NCI-H1417 treated with DMSO at 0.1 percent for 48 hours (cell line): ENCODE measurements around the gene UGT2B28.
"Not testable (repeated sequence)": the region's sequence is repeated elsewhere in the genome, so short reads cannot be mapped to it uniquely, and the experiment has no call there.

ENCODE experiments used
- DNase-seq: peaks from one replicate; lab custom pipeline; 2025; lab: John Stamatoyannopoulos, UW

Gene UGT2B28

DNA sequence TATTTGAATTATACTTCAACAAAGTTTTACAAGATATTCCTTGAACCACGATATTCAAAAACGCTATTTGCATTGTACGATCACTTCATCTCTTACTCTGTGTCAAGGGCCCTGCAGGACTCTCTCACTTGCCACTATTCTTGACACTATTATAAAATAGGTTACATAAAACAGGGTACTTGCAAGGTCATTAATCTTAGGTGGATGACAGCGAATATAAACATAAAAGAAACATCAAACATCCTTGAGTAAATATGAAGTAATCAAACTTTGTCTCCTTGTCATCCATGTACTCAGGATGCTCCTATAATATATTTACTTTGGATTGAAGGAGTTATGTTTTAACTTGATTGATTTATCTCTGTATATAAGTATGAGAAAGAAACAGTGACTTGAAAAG, at the start of gene UGT2B28:
Gene UGT2B28 (plus strand): TSS at position 395 of the 400 bp plus-strand sequence. CDS start 26 bp downstream, outside the sequence.
- not testable (repeated sequence) for DNase-seq

DNA sequence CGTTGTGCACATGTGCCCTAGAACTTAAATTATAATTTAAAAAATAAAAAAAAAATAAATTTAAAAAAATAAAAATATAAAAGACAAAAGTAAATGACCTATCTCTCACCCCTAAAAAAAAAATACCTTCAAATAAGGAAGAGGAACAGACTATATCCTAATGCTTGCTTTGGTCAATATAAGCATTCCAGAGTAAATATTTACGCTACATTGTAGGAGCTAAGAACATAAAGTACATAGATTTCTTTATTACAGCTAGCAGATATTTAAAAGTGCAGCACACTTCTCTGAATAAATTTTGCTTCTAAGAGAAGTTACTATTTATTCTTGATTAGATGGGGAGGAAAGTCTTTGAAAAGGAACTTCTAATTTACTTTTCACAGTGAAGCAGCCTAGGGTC, 41.2 kb upstream of the UGT2B28 start:
- DNase-seq = no peak

DNA sequence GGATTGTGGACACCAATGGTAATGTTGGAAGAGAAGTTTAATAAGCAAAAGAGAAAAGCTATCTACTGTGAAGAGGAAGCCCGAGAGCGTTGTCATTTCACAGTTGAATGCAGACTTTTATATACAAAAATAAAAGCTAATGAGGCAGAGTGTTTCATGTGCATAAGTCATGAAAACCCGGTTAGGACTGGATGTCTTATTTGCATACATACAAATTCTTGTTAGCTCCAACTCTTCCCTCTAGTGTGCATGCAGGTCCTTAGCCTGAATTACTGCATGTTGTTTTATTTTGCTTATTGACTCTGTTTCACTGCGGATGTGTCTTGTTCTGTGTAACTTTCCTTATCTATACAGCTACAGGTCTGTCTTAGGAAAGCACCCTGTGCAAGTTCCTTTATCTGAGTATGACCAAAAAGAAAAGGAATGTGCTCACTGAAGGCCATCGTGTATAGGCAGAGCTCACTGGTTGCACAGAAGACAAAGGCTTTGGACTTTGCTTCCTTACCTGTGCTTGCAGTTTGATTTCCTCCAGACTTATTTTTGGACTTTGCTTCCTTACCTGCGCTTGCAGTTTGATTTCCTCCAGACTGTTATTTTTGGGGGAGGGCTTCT, 40.6 kb upstream of the UGT2B28 start:
- no peak for DNase-seq

DNA sequence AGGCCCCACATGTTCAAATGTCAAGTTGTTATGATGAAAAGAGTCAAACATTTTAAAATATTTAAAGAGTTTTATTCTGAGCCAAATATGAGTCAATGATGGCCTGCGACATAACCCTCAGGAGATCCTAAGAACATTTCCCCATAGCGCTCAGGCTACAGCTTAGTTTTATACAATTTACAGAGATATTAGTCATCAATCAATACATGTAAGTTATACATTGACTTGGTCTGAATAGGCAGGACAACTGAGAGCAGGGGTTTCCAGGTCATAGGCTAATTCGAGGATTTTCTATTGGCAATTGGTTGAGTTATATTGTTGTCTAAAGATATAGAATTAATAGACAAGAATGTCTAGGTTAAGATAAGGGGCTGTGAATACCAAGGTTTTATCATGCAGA, 39.5 kb upstream of the UGT2B28 start:
- DNase-seq = not testable (repeated sequence)

DNA sequence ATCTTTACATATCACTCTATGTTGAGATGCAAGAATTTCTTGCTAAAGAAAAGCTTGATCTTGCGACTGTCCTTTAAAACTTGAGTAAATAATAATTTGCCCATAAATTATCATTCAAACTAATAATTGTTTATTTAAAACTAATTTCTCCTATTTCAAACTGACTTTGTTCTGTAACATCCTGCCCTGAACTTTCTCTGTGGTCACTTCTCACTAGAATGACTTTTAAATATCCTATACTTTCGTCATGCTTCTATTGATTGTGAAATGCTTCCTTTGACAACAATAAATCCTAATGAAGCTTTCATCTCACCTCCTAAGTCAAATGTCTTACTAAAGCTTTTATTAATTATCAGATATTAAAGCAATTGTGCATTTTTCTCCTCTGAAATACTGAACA, 38.5 kb upstream of the UGT2B28 start:
- DNase-seq = not testable (repeated sequence)

DNA sequence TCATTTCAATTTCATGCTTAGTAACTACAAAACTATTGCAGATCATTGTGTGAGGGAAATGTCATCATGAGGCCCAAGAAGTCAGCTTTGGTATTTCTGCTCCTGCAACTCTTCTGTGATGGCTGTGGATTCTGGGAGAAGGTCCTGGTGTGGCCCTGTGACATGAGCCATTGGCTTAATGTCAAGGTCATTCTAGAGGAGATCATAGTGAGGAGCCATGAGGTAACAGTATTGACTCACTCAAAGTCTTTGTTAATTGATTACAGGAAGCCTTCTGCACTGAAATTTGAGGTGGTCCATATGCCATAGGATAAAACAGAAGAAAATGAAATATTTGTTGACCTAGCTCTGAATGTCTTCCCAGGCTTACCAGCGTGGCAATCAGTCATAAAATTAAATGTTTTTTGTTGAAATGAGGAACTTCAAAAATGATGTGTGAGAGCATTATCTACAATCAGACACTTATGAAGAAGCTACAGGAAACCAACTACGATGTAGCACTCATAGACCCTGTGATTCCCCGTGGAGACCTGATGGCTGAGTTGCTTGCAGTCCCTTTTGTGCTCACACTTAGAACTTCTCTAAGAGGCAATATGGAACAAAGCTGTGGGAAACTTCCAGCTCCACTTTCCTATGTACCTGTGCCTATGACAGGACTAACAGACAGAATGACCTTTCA, 37.6 kb upstream of the UGT2B28 start:
- not testable (repeated sequence) for DNase-seq

DNA sequence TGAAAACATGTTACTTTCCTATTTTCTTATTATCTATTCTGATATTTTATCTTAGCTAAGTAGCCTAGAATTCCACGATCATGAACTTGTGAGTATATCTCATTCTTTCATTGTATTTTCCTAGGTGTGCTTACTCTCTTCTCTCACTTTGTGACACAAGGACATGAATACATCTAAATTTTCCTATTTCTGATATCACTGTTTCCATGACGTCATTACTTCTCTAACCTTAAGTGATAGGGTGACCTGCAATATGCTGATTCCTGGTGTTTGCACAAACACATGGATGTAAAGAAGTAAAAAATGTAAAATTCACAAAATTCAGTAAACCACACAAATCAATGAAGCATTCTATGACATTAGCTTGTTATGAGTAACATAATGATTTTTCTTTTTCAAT, 29.4 kb upstream of the UGT2B28 start:
- DNase-seq = not testable (repeated sequence)

DNA sequence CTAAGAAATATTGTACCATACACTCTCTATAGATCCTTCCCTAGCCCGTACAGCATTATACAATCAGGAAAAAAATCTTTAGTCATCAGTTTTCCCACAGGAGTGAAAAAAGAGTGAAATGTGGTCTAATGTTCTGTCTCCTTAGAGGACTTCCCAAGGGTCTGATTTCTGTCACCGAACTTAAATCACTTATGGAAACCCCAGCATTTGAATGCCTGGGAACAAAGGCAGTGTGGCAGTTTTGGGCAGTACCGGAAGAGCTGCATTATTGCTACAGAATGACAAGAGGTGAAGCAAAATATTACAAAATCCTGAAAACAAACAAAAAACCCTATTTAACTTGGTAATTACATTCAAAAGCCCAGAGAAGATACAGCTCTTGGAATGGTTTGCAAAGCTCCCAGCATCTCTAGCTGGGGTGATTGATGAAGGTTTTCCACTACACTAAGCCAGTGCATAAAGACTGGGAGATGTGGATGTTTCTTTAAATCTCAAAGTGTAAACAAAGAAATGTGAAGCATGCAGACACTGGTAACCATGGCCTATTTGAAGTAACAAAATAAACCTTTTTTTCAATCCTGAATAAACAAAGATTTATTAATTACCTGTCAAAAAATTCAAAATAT, 27.0 kb upstream of the UGT2B28 start:
- DNase-seq = not testable (repeated sequence)

DNA sequence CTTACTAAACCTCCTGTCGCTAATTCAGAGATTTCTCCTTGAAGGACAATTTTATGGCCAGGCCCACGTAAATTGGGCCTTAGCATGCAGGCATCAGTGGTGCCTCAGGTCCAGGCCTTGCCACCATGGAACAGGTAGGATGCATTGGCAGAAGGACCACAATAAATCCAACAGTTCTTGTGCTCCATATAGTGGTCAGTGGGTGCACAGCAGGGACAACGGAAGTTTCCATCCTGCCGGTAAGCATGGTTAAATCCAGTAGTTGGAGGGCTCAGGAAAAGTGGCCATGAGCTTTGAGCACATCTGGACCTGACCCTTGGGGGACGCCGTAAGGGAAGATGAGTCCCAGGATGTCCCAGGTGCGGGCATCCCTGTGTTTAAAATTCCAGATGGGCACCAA, 11.7 kb upstream of the UGT2B28 start:
- not testable (repeated sequence) for DNase-seq

DNA sequence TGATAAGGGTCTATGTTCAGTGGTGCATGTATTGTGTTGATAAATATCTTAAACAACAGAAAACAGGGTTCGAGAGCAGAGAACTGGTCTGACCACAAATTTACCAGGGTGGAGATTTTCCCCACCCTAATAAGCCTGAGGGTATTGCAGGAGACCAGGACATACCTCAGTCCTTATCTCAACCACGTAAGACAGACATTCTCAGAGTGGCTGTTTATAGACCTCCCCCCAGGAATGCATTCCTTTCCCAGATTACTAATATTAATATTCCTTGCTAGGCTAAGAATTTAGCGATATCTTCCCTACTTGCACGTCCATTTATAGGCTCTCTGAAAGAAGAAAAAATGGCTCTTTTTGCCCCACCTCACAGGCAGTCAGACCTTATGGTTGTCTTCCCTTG, 16.1 kb downstream of the UGT2B28 start:
- not testable (repeated sequence) for DNase-seq

DNA sequence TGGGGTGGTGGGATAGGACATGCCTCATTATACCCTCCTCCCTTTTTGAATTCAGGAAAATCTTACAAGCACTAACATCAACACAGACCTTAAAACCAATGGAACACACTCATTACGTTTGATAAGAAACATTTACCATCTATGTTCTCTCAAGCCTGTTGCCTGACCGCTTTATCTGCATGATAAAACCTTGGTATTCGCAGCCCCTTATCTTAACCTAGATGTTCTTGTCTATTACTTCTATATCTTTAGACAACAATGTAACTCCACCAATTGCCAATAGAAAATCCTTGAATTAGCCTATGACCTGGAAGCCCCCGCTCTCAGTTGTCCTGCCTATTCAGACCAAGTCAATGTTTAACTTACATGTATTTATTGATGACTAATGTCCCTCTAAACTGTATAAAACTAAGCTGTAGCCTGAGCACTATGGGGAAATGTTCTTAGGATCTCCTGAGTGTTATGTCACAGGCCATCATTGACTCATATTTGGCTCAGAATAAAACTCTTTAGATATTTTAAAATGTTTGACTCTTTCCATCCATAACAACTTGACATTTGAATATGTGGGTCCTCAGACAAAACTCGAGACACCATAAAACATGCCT, 28.3 kb downstream of the UGT2B28 start:
- not testable (repeated sequence) for DNase-seq

DNA sequence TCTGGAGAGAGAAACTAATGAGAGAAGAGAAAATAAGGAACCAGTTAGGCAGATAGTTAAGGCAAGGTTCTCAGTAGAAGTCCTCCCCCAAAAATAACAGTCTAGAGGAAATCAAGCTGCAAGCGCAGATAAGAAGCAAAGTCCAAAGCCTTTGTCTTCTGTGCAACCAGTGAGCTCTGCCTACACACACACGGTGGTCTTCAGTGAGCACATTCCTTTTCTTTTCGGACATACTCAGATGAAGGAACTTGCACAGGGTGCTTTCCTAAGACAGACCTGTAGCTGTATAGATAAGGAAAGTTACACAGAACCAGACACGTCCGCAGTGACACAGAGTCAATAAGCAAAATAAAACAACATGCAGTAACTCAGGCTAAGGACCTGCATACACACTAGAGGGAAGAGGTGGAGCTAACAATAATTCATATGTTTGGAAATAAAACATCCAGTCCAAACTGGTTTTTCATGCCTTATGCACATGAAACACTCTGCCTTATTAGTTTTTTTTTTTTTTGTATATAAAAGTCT, 29.3 kb downstream of the UGT2B28 start:
- DNase-seq = not testable (repeated sequence)

DNA sequence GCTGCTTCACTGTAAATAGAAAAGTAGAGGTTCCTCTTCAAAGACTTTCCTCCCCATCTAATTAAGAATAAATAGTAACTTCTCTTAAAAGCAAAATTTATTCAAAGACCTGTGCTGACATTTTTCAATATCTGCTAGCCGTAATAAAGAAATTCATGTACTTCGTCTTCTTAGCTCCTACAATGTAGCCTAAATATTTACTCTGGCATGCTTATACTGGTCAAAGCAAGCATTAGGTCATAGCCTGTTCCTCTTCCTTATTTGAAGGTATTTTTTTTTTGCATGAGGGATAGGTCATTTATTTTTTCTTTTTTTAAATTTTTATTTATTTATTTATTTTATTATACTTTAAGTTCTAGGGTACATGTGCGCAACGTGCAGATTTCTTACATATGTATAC, 30.0 kb downstream of the UGT2B28 start:
- not testable (repeated sequence) for DNase-seq

DNA sequence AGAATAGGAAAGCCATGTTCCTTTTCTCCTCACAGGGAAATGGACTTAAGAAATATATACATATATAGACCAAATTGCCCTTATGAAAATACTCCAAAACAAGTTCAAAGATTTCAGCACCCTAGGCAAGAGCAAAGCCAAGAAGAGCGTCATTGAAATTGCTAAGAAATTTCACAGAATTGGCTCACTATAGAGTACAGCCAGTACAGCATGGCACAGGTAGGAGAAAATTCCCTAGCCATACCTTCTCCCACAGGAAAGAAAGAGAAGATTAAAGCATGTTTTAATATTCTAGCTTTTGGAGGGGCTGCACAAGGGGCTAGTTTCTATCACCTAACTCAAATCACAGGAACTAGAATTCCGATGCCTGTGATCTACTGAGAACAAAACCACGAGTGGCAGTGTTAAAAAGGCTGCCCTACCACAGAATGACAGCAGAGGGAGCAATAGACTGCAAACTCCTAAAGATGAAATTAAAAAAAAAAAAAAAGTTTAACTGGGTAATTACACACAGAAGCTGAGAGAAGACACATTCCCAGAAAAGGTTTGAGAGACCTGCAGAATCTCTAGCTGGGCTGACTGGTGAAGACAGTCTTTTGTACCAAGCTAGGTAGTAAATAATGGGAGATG, 37.5 kb downstream of the UGT2B28 start:
- DNase-seq = not testable (repeated sequence)

DNA sequence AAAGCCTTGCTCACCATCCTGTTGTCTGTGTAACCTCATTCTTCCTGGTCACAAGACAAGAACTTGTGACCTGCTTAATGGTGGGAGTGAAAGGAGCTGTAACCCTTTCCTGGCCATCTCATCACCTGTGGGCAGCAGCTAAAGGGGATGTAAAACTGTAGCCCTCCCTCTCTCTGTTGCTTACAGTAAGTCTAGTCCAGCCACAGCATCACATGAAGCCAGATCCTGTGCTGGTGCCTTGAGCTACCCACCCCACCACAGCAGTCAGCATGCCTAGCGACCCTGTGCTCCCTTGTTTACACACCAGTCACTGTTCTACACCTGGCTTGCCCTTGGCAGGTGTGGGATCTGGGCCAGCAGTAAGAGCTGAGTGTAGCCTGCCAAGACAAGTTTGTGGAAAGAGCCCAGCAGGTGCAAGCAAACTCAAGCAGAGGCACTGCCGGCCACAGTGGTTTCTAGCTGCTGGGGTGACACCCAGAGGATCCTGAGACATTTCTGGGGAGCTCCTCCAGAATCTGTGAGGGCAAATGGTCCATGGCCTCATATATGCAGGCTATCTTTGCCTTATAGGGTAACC, 41.0 kb downstream of the UGT2B28 start:
- DNase-seq = no peak

DNA sequence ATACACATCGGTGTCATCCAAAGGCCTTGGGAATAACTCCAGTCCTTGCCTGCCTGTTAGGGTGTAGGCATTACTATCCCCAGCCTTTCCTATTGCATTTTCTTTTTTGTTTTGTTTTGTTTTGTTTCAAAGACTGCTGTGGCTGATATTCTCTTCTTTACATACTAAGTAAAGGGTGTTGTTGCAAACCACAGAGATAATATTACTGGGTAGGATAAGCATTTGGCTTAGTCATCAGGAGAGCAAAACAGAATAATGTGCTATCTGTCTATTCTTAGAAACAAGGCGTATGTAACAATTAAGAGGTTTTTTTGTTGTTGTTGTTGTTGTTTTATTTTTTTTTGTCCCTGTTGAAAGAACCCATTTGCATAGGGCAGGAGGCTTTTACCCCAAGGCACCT, 41.8 kb downstream of the UGT2B28 start:
- no peak for DNase-seq

DNA sequence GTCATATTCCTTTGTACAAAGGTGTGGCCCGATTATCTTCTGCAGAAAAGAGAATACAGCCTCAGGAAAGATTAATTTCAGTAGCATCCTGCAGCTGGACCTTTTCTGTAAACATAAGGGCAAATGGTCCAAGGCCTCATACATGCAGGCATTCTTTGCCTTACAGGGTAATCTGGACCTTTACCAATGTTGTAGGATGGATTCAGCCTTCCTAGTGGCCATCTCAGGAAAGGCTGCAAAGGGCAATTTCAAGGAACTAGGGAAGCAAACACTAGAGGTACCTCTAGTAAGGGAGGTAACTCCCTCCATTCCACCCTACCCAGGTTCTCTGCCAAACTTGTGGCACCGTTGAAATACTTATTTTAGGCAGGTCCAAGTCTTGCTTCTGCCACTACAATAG, 43.0 kb downstream of the UGT2B28 start:
- no peak for DNase-seq

DNA sequence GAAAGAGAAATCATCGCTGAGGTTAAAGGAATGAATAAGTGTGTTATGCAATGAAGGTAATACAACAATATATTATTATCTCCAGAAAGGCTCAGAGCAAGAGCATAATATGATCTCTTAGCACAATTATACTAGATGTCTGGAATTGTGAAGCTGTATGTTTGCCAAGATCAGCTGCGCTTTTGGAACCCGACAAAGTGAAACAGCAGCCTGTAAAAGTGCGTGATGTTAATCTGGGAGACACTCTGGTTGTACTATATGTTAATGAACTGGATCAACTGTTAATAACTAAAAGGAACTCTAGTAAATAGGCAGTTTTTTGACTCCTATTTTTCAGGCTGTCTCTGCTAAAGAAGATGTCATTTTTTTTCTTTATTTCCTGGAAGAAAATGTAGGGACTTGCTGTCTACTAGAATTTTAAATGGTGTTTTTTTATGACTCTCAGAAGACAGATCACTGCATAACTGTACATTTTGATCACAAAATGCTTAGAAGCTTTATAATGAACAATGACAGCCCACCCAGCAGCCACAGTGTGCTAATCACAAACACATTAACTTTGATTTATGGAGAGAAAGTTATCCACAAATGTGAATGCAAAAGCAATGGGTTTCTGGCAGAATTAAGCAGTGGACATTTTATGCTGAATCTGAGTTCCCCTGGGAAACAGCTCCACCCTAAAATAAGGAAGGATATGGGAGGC, 50.2 kb downstream of the UGT2B28 start:
- DNase-seq = no peak

DNA sequence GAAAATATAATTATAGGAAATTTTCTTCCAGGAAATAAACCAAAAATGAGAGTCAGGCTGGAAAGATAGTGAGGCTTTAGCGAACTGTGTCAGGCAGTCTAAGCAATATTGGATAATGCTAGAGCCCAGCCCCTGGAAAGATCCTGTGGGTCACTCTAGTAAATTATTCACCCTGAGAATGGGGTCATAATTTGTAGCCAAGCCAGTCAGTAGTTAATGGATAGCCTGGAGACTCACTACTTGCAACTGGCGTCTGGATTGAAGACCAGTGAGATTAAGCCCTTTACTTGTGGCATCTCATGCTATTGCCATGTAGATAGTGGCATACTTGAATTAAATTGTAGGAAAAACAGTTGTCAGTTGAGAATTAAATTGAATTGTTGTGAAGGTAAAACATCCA, 51.0 kb downstream of the UGT2B28 start:
- not testable (repeated sequence) for DNase-seq

DNA sequence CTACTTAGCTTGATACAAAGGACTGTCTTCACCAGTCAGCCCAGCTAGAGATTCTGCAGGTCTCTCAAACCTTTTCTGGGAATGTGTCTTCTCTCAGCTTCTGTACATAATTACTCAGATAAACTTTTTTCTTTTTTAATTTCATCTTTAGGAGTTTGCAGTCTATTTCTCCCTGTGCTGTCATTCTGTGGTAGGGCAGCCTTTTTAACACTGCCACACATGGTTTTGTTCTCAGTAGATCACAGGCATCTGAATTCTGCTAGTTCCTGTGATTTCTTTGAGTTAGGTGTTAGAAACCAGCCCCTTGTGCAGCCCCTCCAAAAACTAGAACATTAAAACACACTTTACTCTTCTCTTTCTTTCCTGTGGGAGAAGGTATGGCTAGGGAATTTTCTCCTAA, 55.2 kb downstream of the UGT2B28 start:
- DNase-seq = not testable (repeated sequence)

DNA sequence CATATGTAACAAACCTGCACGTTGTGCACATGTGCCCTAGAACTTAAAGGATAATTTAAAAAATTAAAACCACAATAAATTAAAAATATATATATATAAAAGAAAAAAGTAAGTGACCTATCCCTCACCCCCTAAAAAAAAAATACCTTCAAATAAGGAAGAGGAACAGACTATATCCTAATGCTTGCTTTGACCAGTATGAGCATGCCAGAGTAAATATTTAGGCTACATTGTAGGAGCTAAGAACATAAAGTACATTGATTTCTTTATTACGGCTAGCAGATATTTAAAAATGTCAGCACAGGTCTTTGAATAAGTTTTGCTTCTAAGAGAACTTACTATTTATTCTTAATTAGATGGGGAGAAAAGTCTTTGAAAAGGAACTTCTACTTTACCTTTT, 62.8 kb downstream of the UGT2B28 start:
- DNase-seq = not testable (repeated sequence)
